ENCODE measurements around the gene AFAP1.
"Not testable (repeated sequence)": the region's sequence is repeated elsewhere in the genome, so short reads cannot be mapped to it uniquely, and the experiment has no call there.

The AFAP1 gene

GRCh38 chr4:7944599-7945220, 5.0 kb upstream of the AFAP1 start:
- no peak for DNase-seq

GRCh38 chr4:7943688-7944087, 4.0 kb upstream of the AFAP1 start:
- not testable (repeated sequence) for DNase-seq

DNA sequence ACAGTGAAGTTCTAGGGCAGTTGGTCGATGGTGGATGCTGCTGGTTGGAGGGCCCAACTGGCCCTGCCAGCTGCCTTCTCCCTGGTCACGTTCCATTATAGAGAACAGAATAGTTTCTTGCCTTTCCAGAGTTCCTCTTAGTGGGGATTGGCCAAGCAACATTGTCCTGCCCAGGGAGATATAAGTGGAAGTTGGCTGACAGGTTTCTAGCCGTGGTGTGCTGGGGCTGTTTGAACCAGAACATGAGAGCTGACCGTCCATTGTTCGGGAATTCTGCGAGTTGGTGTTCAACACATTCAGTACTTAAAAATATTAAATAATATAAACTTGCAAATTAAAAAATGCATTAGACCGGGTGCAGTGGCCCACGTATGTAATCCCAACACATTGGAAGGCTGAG, 3.5 kb upstream of the AFAP1 start:
- no peak for DNase-seq

DNA sequence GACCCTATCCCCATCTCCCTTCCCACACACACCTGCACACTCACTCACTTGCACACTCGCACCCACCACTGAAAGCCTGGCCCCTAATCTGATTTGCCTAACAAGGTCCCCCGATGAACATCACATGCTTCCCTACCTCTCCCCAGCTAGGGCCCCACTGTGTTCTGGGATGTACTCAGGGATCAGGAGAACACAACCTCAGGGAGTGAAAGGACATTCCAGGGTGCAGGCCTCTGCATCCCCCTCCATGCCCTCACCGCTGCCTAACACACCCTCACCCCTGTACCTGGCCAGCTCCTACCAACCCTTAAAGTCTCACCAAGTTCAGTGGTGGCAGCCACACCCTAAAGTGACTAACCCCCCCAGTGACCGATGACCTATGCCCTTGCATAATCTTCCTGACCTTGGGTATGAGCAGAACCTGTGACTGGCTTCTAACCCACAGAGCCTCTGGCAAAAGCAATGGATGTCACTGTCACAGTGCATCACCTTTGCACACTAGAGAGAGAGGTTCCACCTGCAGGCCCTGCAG, 2.4 kb upstream of the AFAP1 start:
- DNase-seq = no peak

GRCh38 chr4:7941111-7941964, 1.7 kb upstream of the AFAP1 start:
- no peak for DNase-seq

- no peak for DNase-seq
Observed at GRCh38 chr4:7938609-7939376, 868 bp downstream of the AFAP1 start.

GRCh38 chr4:7938266-7938608, 1.4 kb downstream of the AFAP1 start:
- DNase-seq = no peak

DNA sequence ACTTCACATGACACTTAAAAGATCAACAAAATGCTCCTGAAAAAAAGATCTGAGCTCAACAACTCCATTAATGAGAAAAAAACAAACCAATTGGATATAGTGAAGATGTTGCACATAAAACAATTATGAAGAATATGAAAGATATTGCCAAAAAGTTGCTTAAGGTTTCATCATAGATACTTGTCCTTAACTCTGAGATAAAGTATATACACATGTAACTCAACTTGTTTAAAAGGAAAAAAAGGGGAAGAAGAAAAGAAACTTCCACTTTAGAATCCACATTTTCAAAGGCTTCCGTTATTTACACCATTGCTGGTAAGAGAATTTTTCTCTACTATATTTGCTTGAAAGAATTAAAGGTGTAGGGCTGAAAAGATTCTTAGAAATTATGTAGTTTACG, 2.7 kb downstream of the AFAP1 start:
- no peak for DNase-seq

DNA sequence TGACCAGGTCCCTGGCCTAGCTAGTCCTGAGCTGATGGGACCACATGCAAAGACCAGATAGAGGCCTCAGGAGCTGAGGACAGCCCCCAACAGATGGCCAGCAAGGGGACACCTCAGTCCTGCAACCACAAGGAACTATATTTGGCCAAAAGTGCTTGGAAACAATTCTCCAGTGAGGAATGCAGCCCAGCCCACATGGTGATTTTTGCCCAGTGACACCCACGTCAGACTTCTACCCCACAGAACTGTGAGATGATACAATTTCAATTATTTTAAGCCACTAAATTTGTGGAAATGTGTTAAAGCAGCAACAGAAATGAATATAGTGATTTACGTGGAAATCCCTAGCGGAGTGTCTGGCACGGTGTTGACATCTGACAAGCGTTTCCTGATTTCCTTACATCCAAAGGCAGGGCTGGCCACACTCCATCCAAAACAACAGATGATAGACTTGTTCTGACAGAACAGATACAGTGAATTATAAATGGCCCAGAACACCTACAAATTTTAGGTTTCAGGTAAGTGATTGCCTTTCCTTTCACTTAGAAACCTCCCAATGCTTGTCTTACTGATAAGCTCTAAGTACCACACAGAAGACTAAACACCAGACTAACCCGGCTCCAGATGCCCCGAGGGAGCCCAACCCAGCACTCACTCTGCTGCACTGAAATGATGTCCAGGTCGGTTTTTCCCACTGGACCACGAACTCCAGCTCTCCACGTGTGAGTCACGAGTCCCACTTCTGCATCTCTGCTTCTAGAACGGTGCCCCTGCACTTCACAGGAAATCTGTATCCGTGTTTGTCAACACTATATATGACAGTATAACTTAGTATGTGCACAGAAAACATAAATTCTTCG, 5.8 kb downstream of the AFAP1 start:
- DNase-seq = no peak

- no peak for DNase-seq
Observed at GRCh38 chr4:7932287-7932686, 7.4 kb downstream of the AFAP1 start.

DNA sequence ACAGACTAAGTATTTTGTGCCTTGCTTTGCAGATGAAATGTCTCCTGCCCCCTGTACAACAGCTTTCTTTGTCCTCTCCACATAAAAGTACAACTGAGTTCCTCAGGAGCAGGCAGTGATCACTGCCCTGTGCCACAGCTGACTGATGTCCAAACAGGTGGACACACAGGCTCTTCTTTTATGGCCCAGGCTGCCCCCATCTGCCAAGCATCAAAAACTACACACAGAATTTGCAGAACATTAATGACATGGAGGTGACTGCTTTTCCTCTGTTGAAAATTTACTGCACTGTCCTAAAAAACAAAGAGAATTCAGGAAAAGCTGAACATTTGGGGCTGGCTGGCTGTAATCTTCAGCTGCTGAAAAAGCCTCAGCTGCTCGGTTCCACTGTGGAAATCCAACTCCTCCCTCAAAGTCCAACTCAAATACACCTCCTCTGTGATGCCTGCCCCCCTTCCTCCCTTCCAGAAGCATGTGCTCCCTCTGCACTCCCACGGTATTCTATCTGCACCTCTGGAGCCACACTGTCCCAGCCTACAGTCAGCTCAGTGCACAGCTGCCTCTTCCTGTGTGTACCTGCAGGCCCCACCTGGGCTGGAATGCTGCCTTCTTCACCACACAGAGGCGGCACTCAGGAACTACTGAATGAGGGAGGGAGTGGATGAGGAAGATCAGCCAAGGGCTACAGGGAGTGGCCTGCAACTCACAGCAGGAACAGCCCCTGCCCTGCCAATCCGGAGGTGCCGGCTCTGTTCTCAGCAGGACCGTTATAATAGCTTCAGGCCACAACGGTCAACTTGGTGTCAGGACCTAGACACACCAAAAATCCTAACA, 10.3 kb downstream of the AFAP1 start:
- DNase-seq = no peak

- no peak for DNase-seq
Observed at GRCh38 chr4:7928711-7929110, 10.9 kb downstream of the AFAP1 start.

GRCh38 chr4:7926822-7927221, 12.8 kb downstream of the AFAP1 start:
- DNase-seq = no peak

GRCh38 chr4:7924570-7924969, 15.1 kb downstream of the AFAP1 start:
- no peak for DNase-seq

- no peak for DNase-seq
Observed at GRCh38 chr4:7924163-7924562, 15.5 kb downstream of the AFAP1 start.

GRCh38 chr4:7922466-7922865, 17.2 kb downstream of the AFAP1 start:
- no peak for DNase-seq

- DNase-seq = no peak
Observed at GRCh38 chr4:7918981-7919380, 20.7 kb downstream of the AFAP1 start.

DNA sequence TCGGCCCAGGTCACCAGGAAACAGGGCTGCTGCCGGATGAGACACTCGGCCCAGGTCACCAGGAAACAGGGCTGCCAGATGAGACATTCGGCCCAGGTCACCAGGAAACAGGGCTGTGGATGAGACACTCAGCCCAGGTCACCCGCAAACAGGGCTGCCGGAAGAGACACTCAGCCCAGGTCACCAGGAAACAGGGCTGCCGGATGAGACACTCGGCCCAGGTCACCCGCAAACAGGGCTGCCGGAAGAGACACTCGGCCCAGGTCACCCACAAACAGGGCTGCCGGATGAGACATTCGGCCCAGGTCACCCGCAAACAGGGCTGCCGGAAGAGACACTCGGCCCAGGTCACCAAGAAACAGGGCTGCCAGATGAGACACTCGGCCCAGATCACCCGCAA, 21.5 kb downstream of the AFAP1 start:
- DNase-seq = not testable (repeated sequence)

- no peak for DNase-seq
Observed at GRCh38 chr4:7917669-7918068, 22.0 kb downstream of the AFAP1 start.

GRCh38 chr4:7915875-7916242, 23.8 kb downstream of the AFAP1 start:
- DNase-seq = no peak

GRCh38 chr4:7912826-7913225, 26.8 kb downstream of the AFAP1 start:
- no peak for DNase-seq

Measured in GDM1 (cell line).